BJ (cell line): ENCODE data around the gene TTPAL. TPM values are rescaled to one million over a fixed set of nuclear protein-coding genes. Genes with fewer than 3 reads are reported as not detected.

Source experiments
- CTCF ChIA-PET: fragments of 350-600 bp; formaldehyde crosslinking; extraction: SDS; loops from one replicate; lab custom pipeline; 2021; ENCODE audit warnings: antibody characterized with exemption, inconsistent platforms; lab: Yijun Ruan, JAX
- POLR2A ChIA-PET: fragments of 300-600 bp; sonication (Branson Sonifier 250); formaldehyde crosslinking; extraction: SDS; loops from one replicate; lab custom pipeline; 2021; ENCODE audit warnings: antibody characterized with exemption; lab: Charles Lee
- DNase-seq: peaks from one replicate; pipeline ENCODE4 v3.0.0-alpha.2; 2011; ENCODE audit warnings: low read depth
- H3K27me3 ChIP-seq: 2 replicates; pipeline ENCODE4 v1.6.0; 2011; ENCODE audit warnings: low read length; ENCODE audit not compliant: control insufficient read depth, insufficient read depth
- H3K36me3 ChIP-seq: 2 replicates; pipeline ENCODE4 v1.5.1; 2011; ENCODE audit warnings: low read length; ENCODE audit not compliant: control insufficient read depth, insufficient read depth
- H3K4me3 ChIP-seq: 2 replicates; pipeline ENCODE4 v1.5.1; 2011; ENCODE audit warnings: low read depth, mild to moderate bottlenecking, control low read depth, low read length
- polyA plus RNA-seq: library from polyadenylated mRNA; depleted of rRNA; stranded (reverse); fragments of >200 nt; gene quantifications from 2 replicates; pipeline ENCODE4 v1.2.3, GENCODE V29; 2011
- TF ChIP-seq, protein P1 (sequence below): IDR thresholded peaks from 2 replicates; pipeline ENCODE4 v1.5.1; 2011; ENCODE audit warnings: low read depth, mild to moderate bottlenecking, control low read depth, inconsistent platforms, low read length, moderate library complexity; ENCODE audit not compliant: insufficient read depth

The TTPAL gene
- polyA plus RNA-seq, 1 experiment, result 13.8 TPM

DNA sequence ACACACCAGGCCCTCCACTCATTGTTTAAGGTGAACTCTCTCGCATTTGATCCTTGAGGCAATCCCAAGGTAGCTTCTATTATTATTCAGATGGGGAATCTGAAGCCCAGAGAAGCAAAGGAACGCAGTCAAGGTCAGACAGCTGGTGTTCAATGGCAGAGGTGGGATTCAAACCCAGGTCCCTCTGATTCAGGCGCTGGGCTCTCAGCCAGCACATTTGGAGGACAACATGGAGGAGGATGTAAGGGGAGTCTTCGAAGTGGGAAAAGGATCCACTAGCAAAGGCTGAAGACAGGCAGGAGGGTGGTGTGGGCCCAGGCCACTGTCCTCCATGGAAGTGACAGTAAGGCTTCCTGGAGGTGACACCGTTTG, 13.9 kb upstream of the TTPAL start:
- TF ChIP-seq, protein P1, sequence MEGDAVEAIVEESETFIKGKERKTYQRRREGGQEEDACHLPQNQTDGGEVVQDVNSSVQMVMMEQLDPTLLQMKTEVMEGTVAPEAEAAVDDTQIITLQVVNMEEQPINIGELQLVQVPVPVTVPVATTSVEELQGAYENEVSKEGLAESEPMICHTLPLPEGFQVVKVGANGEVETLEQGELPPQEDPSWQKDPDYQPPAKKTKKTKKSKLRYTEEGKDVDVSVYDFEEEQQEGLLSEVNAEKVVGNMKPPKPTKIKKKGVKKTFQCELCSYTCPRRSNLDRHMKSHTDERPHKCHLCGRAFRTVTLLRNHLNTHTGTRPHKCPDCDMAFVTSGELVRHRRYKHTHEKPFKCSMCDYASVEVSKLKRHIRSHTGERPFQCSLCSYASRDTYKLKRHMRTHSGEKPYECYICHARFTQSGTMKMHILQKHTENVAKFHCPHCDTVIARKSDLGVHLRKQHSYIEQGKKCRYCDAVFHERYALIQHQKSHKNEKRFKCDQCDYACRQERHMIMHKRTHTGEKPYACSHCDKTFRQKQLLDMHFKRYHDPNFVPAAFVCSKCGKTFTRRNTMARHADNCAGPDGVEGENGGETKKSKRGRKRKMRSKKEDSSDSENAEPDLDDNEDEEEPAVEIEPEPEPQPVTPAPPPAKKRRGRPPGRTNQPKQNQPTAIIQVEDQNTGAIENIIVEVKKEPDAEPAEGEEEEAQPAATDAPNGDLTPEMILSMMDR, result no peak
- Histone ChIP-seq H3K36me3 (no peaks in the 10 kb centered on the region), H3K4me3 (no peak overlapping the region), H3K27me3 (peaks cover 3% of the 10 kb centered on the region)
- POLR2A ChIA-PET, result no interaction called here
- CTCF ChIA-PET, result interaction anchor here (0.6 to 4.8 kb wide), 17 partner anchors 8 to 1011 kb away, joined by 3 to 30 read pairs (median 5); no protein-coding TSS in a partner anchor
- DNase-seq, result no peak

GRCh38 chr20:44463466-44463865, 12.2 kb upstream of the TTPAL start:
- no peak for DNase-seq
- POLR2A ChIA-PET, result no interaction called here
- peaks cover 4% of the 10 kb centered on the region for H3K27me3 ChIP-seq
- TF ChIP-seq, protein P1, result no peak
- H3K36me3 ChIP-seq, result no peaks in the 10 kb centered on the region
- H3K4me3 ChIP-seq, result no peak overlapping the region
- CTCF ChIA-PET, result interaction anchor here (0.8 to 4.8 kb wide), 2 partner anchors 10 to 247 kb away, joined by 3 to 30 read pairs; no protein-coding TSS in a partner anchor

DNA sequence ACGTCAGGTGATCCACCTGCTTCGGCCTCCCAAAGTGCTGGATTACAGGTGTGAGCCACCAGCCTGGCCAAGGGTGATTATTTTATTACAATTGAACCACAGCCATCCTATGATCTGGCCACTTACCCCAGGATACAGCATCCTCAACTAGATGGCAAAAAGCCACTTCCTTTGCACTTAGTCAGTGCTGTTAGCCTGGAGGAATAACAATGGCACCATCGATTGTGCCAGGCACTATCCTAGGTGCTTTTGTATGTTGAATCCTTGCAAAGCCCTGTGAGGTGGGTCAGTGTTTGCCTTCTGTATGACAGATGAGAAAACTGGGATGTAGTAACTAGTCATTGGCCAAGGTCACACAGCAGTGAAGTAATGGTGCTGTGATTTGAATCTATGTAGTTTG, 11.2 kb upstream of the TTPAL start:
- POLR2A ChIA-PET, result no interaction called here

DNA sequence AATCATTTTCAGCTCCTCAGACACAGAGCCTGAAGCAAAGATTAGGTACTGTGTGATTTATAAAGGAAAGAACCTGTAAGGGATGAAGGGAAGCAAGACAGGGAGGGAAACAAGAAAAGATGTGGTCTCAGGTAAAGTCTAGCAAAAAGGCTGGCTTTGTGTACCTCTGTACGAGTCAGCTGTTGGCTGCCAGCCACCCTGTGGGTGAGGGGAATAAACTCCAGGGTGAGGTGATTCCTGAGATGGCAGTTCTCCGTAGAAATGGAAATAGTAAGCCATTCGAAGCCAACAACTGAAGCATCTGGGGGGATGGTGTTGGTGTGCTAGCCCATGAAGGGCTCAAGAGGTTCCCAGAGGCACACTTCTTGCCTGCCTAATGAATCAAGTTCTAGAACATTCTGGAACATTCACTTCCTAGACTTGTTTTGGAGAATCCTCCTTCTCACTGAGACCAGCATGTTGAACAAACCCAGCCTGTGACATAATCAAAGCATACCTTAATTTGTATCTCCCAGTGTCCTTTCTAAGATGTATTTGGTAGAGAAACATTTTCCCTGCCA, 10.6 kb upstream of the TTPAL start:
- Histone ChIP-seq H3K4me3 (no peak overlapping the region), H3K27me3 (peaks cover 4% of the 10 kb centered on the region), H3K36me3 (no peaks in the 10 kb centered on the region)
- CTCF ChIA-PET, result interaction anchor here (0.7 kb wide), 1 partner anchor 77 kb away, joined by 3 read pairs; no protein-coding TSS in a partner anchor
- DNase-seq, result no peak
- POLR2A ChIA-PET, result no interaction called here
- TF ChIP-seq, protein P1, result no peak

More for the DNA sequence above, 11.2 kb upstream of the TTPAL start:
- TF ChIP-seq, protein P1, result no peak
- CTCF ChIA-PET, result interaction anchor here (0.7 to 4.8 kb wide), 2 partner anchors 76 to 248 kb away, joined by 3 to 30 read pairs; no protein-coding TSS in a partner anchor
- H3K4me3 ChIP-seq, result no peak overlapping the region
- H3K36me3 ChIP-seq, result no peaks in the 10 kb centered on the region
- DNase-seq, result no peak
- peaks cover 4% of the 10 kb centered on the region for H3K27me3 ChIP-seq

DNA sequence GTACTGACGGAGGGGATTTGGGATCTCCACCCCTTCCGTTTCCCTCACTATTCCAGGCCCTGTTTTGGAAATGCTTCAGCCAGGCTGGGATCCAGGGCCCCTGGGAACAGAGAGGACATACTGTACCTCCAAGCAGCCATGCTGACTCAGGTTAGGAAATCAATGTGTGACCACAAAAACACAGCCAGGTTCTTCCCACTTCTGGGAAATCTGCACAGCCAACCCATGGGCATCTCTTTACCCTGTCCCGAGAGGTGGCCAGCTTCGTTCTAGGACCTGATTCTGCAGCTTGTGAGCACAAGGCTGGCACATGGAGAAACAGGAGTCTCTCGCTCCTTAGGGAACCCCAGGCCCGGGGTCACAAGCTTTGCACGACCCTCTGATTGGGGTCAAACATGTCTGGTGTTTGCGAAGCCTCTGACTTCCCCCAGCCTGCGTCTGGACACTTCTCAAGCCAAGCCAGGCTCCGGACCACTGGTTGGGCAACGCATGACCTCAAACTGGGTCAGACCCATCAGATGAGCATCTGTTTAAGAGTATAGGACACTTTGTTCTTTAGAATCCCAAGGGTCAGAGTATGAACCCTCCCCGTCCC, 8.3 kb upstream of the TTPAL start:
- ChIA-PET POLR2A (no interaction called here), CTCF (interaction anchor here (1.2 to 6.2 kb wide), 4 partner anchors 78 to 156 kb away, joined by 3 to 68 read pairs (median 4); partner anchors contain the start of gene FITM2)
- TF ChIP-seq, protein P1, result no peak
- H3K4me3 ChIP-seq, result no peak overlapping the region
- DNase-seq, result no peak
- H3K27me3 ChIP-seq, result peaks cover 5% of the 10 kb centered on the region
- no peaks in the 10 kb centered on the region for H3K36me3 ChIP-seq
